ENCODE data around the gene METTL3. TPM values are rescaled to one million over a fixed set of nuclear protein-coding genes. Genes with fewer than 3 reads are reported as not detected.

Gene METTL3
- total and polyA plus RNA-seq, 2 of the 13 experiments (the other 11 are each of a cell fraction or from before 2014, with no cell fraction given): 123 to 130 TPM

DNA sequence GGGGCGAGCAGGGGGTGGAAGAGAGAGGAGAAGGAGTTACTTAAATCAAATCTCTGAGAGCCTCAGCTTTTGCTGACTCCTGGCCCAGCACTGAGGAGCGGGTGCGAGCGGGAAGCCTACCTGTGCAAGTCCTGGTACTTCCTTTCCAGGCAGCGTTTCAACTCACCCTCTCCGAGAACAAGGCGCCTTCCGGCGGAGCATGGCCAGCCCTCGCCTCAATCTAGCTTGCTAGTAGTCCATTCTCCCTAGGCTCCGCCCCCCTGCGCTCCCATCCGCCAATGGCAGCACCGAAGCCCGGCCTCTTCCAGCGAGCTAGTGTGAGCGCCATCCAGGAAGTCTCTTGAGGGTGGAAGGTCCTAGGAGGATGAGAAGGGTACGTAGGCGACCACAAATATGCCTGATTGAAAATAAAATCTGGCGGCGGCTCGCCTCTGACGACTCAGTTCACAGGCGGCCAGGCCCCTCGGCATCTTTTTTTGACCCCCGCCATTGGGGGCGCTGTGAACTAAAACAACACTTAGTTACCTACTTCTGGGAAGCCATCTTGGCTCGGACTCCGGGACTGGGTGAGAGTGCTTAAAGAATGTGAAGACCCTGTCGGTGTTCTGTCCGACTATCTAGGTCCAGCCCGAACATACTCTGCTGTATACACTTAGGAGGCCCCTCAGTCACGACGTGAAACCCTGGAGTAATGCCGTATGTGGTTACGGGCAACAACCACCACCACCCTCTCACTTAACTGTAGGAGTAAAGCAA is 55.0 kb downstream of the METTL3 start, which contains the start of gene CHD8 (continued):
- TF ChIP-seq ZNF883 (CRISPR knock-in tag; IDR thresholded peaks at IDR 0.05; ENCODE audit: not compliant biosample characterization) (peak; percentile 68), JUN (CRISPR knock-in tag; IDR thresholded peaks at IDR 0.05) (no peak), KDM5A (IDR thresholded peaks at IDR 0.05; ENCODE audit: borderline replicate concordance, low read length) (peak; percentile 82; the same call in 1 of the 2 replicates), DR1 (CRISPR knock-in tag; IDR thresholded peaks at IDR 0.05) (peak; percentile 90; the same call in 1 of the 2 replicates), ZKSCAN1 (IDR thresholded peaks at IDR 0.05; ENCODE audit: low read length) (peak; percentile 53; the same call in 1 of the 2 replicates), ZSCAN12 (CRISPR knock-in tag; IDR thresholded peaks at IDR 0.05) (0 out of 2 replicates have a peak, but pooled peaks have one; percentile 32), ZNF619 (CRISPR knock-in tag; IDR thresholded peaks at IDR 0.05) (no peak; the same call in 1 of the 2 replicates), GLI4 (CRISPR knock-in tag; IDR thresholded peaks at IDR 0.05; ENCODE audit: borderline replicate concordance) (peak; percentile 33; the same call in 1 of the 2 replicates), NR2F2 (IDR thresholded peaks at IDR 0.05; ENCODE audit: borderline replicate concordance, low read depth) (peak; percentile 48; the same call in 1 of the 2 replicates), KMT2B (CRISPR knock-in tag; IDR thresholded peaks at IDR 0.05) (peak; percentile 96)
- TF ChIP-seq, protein P1, sequence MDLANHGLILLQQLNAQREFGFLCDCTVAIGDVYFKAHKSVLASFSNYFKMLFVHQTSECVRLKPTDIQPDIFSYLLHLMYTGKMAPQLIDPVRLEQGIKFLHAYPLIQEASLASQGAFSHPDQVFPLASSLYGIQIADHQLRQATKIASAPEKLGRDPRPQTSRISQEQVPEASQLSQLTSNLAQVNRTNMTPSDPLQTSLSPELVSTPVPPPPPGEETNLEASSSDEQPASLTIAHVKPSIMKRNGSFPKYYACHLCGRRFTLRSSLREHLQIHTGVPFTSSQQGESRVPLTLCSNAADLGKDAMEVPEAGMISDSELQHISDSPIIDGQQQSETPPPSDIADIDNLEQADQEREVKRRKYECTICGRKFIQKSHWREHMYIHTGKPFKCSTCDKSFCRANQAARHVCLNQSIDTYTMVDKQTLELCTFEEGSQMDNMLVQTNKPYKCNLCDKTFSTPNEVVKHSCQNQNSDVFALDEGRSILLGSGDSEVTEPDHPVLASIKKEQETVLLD (CRISPR knock-in tag; IDR thresholded peaks at IDR 0.05; ENCODE audit: low read depth): no peak
- TF ChIP-seq, protein P2, sequence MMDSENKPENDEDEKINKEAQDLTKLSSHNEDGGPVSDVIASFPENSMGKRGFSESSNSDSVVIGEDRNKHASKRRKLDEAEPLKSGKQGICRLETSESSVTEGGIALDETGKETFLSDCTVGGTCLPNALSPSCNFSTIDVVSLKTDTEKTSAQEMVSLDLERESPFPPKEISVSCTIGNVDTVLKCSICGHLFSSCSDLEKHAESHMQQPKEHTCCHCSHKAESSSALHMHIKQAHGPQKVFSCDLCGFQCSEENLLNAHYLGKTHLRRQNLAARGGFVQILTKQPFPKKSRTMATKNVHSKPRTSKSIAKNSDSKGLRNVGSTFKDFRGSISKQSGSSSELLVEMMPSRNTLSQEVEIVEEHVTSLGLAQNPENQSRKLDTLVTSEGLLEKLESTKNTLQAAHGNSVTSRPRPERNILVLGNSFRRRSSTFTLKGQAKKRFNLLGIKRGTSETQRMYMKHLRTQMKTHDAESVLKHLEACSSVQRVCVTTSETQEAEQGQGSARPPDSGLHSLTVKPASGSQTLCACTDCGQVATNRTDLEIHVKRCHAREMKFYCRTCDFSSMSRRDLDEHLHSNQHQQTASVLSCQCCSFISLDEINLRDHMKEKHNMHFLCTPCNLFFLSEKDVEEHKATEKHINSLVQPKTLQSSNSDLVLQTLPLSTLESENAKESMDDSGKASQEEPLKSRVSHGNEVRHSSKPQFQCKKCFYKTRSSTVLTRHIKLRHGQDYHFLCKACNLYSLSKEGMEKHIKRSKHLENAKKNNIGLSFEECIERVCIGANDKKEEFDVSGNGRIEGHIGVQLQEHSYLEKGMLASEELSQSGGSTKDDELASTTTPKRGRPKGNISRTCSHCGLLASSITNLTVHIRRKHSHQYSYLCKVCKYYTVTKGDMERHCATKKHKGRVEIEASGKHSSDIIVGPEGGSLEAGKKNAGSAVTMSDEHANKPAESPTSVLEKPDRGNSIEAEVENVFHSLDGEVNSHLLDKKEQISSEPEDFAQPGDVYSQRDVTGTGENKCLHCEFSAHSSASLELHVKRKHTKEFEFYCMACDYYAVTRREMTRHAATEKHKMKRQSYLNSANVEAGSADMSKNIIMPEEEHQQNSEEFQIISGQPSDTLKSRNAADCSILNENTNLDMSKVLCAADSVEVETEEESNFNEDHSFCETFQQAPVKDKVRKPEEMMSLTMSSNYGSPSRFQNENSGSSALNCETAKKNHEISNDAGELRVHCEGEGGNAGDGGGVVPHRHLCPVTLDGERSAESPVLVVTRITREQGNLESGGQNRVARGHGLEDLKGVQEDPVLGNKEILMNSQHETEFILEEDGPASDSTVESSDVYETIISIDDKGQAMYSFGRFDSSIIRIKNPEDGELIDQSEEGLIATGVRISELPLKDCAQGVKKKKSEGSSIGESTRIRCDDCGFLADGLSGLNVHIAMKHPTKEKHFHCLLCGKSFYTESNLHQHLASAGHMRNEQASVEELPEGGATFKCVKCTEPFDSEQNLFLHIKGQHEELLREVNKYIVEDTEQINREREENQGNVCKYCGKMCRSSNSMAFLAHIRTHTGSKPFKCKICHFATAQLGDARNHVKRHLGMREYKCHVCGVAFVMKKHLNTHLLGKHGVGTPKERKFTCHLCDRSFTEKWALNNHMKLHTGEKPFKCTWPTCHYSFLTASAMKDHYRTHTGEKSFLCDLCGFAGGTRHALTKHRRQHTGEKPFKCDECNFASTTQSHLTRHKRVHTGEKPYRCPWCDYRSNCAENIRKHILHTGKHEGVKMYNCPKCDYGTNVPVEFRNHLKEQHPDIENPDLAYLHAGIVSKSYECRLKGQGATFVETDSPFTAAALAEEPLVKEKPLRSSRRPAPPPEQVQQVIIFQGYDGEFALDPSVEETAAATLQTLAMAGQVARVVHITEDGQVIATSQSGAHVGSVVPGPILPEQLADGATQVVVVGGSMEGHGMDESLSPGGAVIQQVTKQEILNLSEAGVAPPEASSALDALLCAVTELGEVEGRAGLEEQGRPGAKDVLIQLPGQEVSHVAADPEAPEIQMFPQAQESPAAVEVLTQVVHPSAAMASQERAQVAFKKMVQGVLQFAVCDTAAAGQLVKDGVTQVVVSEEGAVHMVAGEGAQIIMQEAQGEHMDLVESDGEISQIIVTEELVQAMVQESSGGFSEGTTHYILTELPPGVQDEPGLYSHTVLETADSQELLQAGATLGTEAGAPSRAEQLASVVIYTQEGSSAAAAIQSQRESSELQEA (CRISPR knock-in tag; IDR thresholded peaks at IDR 0.05; ENCODE audit: not compliant biosample characterization): no peak
- TF ChIP-seq, protein P3, sequence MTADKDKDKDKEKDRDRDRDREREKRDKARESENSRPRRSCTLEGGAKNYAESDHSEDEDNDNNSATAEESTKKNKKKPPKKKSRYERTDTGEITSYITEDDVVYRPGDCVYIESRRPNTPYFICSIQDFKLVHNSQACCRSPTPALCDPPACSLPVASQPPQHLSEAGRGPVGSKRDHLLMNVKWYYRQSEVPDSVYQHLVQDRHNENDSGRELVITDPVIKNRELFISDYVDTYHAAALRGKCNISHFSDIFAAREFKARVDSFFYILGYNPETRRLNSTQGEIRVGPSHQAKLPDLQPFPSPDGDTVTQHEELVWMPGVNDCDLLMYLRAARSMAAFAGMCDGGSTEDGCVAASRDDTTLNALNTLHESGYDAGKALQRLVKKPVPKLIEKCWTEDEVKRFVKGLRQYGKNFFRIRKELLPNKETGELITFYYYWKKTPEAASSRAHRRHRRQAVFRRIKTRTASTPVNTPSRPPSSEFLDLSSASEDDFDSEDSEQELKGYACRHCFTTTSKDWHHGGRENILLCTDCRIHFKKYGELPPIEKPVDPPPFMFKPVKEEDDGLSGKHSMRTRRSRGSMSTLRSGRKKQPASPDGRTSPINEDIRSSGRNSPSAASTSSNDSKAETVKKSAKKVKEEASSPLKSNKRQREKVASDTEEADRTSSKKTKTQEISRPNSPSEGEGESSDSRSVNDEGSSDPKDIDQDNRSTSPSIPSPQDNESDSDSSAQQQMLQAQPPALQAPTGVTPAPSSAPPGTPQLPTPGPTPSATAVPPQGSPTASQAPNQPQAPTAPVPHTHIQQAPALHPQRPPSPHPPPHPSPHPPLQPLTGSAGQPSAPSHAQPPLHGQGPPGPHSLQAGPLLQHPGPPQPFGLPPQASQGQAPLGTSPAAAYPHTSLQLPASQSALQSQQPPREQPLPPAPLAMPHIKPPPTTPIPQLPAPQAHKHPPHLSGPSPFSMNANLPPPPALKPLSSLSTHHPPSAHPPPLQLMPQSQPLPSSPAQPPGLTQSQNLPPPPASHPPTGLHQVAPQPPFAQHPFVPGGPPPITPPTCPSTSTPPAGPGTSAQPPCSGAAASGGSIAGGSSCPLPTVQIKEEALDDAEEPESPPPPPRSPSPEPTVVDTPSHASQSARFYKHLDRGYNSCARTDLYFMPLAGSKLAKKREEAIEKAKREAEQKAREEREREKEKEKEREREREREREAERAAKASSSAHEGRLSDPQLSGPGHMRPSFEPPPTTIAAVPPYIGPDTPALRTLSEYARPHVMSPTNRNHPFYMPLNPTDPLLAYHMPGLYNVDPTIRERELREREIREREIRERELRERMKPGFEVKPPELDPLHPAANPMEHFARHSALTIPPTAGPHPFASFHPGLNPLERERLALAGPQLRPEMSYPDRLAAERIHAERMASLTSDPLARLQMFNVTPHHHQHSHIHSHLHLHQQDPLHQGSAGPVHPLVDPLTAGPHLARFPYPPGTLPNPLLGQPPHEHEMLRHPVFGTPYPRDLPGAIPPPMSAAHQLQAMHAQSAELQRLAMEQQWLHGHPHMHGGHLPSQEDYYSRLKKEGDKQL (CRISPR knock-in tag; IDR thresholded peaks at IDR 0.05; ENCODE audit: low read depth): no peak; the same call in 1 of the 2 replicates
